ENCODE measurements around the gene VPS36. TPM values are rescaled to one million over a fixed set of nuclear protein-coding genes. Genes with fewer than 3 reads are reported as not detected.

VPS36 gene
- total and polyA plus RNA-seq, 2 of the 8 experiments (the other 6 are each of a cell fraction or from before 2014, with no cell fraction given): 14.1 to 19.8 TPM

GRCh38 chr13:52463526-52463925, 13.1 kb upstream of the VPS36 start:
- H3K4me2 ChIP-seq (ENCODE audit: insufficient read depth in 1 of 2, low read depth in 2 of 2, low read length in 2 of 2): no peak overlapping the region
- DNase-seq (ENCODE audit: low read depth in 1 of 2, low spot score in 2 of 2) (no peak), FAIRE-seq (no peak)
- no peak overlapping the region for H3K18ac ChIP-seq (ENCODE audit: extremely low read depth, low read length)
- WGBS, 2 experiments (ENCODE audit: extremely low coverage in 1 of 2, insufficient coverage in 1 of 2, insufficient read length in 1 of 2, insufficient replicate concordance in 2 of 2, low coverage in 1 of 2, low lambda C conversion rate in 2 of 2, missing lambda C conversion rate in 1 of 2): 90% methylated on average over 4 of the region's 4 CpGs; no CpG with 5 or more reads in 1 of the 2 experiments
- no peak overlapping the region for H3K4me3 ChIP-seq (ENCODE audit: extremely low read depth in 1 of 4, insufficient read depth in 2 of 4, low read depth in 3 of 4, low read length in 4 of 4)
- H3K14ac ChIP-seq (ENCODE audit: insufficient read length): no peak overlapping the region
- H3K23me2 ChIP-seq (ENCODE audit: low read depth, low read length): no peaks in the 10 kb centered on the region
- H4K20me1 ChIP-seq (replicated peaks in 1 of 2; ENCODE audit: control insufficient read depth in 1 of 2, insufficient read depth in 2 of 2, low read length in 2 of 2): peaks cover 0 to 2% of the 10 kb centered on the region in 2 experiments
- H2BK15ac ChIP-seq (ENCODE audit: low read length): no peak overlapping the region
- no peak overlapping the region for H3K4ac ChIP-seq (replicated peaks; ENCODE audit: insufficient read length, low read depth, low read length)
- no peak overlapping the region for H2AK5ac ChIP-seq (ENCODE audit: low read depth, low read length)
- H3K79me1 ChIP-seq (ENCODE audit: low read depth, low read length): no peaks in the 10 kb centered on the region; the same call in 1 of the 2 replicates
- ChIA-PET CTCF (ENCODE audit: partially characterized antibody) (interaction anchor here (0.6 to 2.3 kb wide), 2 partner anchors 12 to 462 kb away, joined by 4 to 7 read pairs; partner anchors contain the start of gene VPS36), POLR2A (ENCODE audit: partially characterized antibody) (no interaction called here)
- H4K5ac ChIP-seq (ENCODE audit: insufficient read length, low read depth, low read length): no peak overlapping the region
- no peak overlapping the region for H4K91ac ChIP-seq (replicated peaks; ENCODE audit: insufficient read length, low read length)
- no peak overlapping the region for H2BK5ac ChIP-seq (ENCODE audit: low read depth, low read length)
- H3K36me3 ChIP-seq (ENCODE audit: control insufficient read depth in 2 of 4, insufficient read depth in 4 of 4, low read length in 3 of 4): peaks cover 12 to 87% (median 41%) of the 10 kb centered on the region in 4 experiments
- no peak overlapping the region for H4K8ac ChIP-seq (ENCODE audit: extremely low read depth, insufficient read depth, low read length)
- H2BK20ac ChIP-seq (ENCODE audit: low read length): no peak overlapping the region
- no peak overlapping the region for H3K9ac ChIP-seq (replicated peaks in 1 of 4; ENCODE audit: extremely low read depth in 1 of 4, low read depth in 3 of 4, low read length in 3 of 4)
- no peaks in the 10 kb centered on the region for H3K4me1 ChIP-seq (replicated peaks in 1 of 4; ENCODE audit: control insufficient read depth in 3 of 4, insufficient read depth in 4 of 4, low read length in 3 of 4)
- no peak overlapping the region for H3K56ac ChIP-seq (replicated peaks; ENCODE audit: insufficient read length, low read depth, low read length)
- no peak overlapping the region for H3K27ac ChIP-seq (ENCODE audit: low read depth, low read length)
- H2AFZ ChIP-seq (ENCODE audit: low read length): no peak overlapping the region
- H3K9me3 ChIP-seq (ENCODE audit: insufficient read depth in 2 of 2, low read depth in 1 of 2, low read length in 1 of 2): no peaks in the 10 kb centered on the region
- H3K79me2 ChIP-seq (ENCODE audit: control insufficient read depth in 1 of 2, insufficient read depth in 2 of 2, low read length in 2 of 2): peaks cover 0 to 5% of the 10 kb centered on the region in 2 experiments; a peak in 1 of 4 replicates
- H2BK12ac ChIP-seq (ENCODE audit: low read depth, low read length): no peak overlapping the region
- no peaks in the 10 kb centered on the region for H3K27me3 ChIP-seq (replicated peaks in 1 of 4; ENCODE audit: control insufficient read depth in 3 of 4, extremely low read depth in 1 of 4, insufficient read depth in 3 of 4, low read length in 3 of 4)
- no peak overlapping the region for H2BK120ac ChIP-seq (replicated peaks; ENCODE audit: low read depth, low read length)
- H3K23ac ChIP-seq (ENCODE audit: insufficient read length): no peak overlapping the region
- TF ChIP-seq SUZ12 (IDR thresholded peaks at IDR 0.05; ENCODE audit: low read length) (no peak), CBX8 (IDR thresholded peaks at IDR 0.05; ENCODE audit: borderline replicate concordance, low read depth, low read length) (no peak), TAF1 (IDR thresholded peaks at IDR 0.05; ENCODE audit: low read depth, low read length) (no peak), SP1 (IDR thresholded peaks at IDR 0.05; ENCODE audit: low read depth, low read length) (no peak), CHD2 (IDR thresholded peaks at IDR 0.05; ENCODE audit: low read length) (no peak), SAP30 (IDR thresholded peaks at IDR 0.05; ENCODE audit: insufficient read depth, insufficient replicate concordance, low read length) (no peak), ATF2 (IDR thresholded peaks at IDR 0.05; ENCODE audit: low read length) (no peak), HDAC2 (IDR thresholded peaks at IDR 0.05; ENCODE audit: borderline replicate concordance in 1 of 2, low read depth in 2 of 2, low read length in 2 of 2) (no peak), RFX5 (IDR thresholded peaks at IDR 0.05; ENCODE audit: borderline replicate concordance, low read depth, low read length) (no peak), SIX5 (IDR thresholded peaks at IDR 0.05; ENCODE audit: low read depth, low read length) (no peak), MAFK (IDR thresholded peaks at IDR 0.05; ENCODE audit: low read depth, low read length) (no peak), POLR2AphosphoS5 (IDR thresholded peaks at IDR 0.05; ENCODE audit: low read depth, low read length) (no peak), EGR1 (IDR thresholded peaks at IDR 0.05; ENCODE audit: borderline replicate concordance, low read depth, low read length) (no peak)

Measured in H1 (cell line).